GM19193 (cell line): ENCODE measurements around the gene KLHL18.

Experiments used
- POLR2A ChIP-seq: IDR thresholded peaks from 4 replicates; pipeline ENCODE4 v1.6.1; 2011; ENCODE audit not compliant: insufficient read depth, insufficient read length; ENCODE audit errors: extremely low read depth

Gene KLHL18

DNA sequence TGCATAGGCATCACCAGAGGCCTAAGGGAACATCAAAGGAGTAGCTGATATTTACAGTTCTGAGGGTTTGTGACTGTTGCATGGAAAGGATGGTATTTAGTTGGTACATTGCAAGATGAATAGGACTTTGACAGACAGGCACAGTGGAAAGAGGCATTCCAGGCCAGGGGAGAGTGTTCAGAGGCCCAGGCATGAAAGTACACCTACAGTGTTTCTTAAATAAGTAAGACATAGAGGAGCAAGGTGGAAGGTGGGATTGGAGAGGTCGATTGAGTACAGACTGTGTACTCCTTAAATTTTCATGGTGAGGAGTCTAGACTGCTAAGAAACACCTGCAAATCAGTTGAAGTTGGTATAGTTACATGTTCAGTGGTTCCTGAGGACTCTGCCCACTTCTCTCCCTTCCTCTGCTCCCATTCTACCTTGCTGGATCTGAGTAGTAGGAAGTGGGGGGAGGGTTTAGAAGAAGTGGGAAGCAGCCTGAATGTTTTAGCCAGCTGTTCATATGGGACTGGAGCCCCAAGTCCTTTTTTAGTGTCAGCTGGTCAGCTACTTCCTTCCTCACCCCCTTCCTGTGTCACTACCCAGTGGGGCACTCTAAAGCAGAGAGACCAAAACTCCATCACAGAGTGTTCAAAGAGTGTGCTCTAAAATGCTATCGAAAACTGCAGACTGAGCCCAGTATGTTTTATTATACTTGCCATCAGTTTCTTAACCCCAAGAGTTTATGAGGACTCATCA lies 14.0 kb downstream of the KLHL18 start:
- no peak for TF ChIP-seq POLR2A

DNA sequence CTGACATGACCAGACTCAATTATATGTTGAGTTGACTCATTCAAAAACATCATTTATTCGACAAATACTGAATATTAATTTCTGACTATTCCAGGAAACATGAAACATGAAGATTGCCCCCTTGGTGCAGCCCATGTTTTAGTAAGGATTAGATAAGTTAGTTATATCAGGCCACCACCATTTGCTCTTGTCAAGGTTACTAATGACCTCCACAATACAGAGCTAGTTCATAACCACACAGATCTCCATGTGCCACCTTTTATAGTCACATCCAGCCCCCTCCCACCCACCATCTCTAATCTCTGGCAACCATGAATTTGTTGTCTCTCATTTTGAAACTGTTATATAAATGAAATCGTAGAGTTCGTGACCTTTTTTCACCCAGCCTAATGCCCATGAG lies 15.7 kb downstream of the KLHL18 start:
- TF ChIP-seq POLR2A: no peak

DNA sequence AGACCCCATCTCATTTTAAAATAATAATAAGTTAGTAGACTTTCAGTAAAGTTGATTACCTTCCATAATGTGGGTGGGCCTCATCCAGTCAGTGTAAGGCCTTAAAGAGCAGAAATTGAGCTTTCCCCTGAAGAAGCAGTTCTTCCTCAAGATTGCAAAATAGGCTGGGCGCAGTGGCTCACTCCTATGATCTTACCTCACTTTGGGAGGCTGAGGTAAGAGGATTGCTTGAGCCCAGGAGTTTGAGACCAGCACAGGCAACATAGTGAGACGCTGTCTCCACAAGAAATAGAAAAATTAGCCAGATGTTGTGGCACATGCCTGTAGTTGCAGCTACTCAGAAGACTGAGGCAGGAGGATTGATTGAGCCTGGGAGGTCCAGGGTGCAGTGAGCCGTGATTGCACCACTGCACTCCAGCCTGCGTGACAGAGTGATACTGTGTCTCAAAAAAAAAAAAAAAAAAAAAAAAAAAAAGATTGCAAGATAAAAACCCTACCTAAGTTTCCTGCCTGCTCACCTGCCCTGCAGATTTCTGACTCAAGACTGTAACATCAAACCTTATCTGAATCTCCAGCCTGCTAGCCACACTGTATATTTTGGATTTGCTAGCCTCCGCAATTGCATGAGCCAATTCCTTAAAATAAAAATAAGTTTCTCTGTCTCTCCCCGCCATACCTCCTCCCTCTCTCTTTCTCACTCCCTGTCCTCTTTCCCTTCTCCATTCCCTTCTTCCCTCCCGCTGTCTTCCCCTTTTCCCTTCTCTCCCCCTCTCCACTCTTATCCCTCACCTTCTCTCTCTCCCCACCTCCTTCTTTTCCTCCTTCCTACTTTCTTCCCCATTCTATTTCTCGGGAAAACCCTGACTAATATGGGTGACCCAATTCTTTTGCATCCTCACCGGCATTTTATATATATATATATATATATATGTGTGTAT lies 16.9 kb downstream of the KLHL18 start:
- TF ChIP-seq POLR2A: no peak

DNA sequence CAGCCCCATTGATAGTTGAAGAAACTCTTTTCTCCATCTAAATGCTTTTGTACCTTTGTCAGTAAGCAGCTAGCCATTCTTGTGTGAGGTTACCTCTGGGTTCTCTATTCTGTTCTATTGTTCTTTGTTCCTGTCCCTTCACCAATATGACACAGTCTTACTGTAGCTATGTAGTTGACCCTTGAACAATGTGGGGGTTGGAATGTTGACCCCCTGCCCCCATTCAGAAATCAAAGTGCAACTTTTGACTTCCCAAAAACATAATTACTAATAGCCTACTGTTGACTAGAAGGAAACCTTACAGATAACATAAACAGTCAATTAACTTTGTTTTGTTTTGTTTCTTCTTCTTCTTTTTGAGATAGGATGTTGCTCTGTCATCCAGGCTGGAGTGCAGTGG lies 18.7 kb downstream of the KLHL18 start:
- no peak for TF ChIP-seq POLR2A

DNA sequence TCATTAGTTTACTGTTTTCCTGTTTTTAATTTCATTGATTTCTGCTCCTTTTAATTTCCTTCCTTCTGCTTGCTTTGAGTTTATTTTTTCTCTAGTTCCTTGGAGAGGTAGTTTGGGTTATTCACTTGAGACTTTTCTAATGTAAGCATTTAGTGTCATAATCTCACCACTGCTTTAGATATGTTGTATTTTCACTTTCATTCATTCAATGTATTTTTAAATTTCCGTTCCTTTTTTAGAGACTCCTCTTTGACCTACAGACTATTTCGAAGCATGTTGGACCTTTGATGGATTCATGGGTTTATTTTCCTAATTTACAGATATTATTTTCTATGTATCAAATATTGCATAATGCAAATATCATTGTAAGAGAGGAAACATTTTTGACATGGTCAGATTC lies 23.3 kb downstream of the KLHL18 start:
- TF ChIP-seq POLR2A: no peak

DNA sequence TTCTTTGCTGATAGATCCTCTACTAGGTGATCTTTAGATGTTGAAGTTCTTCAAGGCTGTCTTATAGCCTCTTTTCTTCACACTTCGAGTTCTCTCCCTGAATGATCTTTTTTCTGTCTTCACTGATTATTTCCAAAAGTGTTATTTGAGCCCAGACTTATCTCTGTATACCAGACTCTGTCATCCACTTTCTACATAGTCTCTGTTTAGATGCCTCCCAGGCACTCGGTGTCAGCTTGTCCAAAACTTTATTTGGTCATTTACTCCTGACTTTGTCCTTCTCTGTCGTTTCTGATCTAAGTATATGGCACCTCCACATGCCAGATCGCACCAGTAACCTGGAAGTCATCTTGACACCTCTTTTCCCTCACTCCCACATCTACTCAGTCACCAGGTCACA lies 27.6 kb downstream of the KLHL18 start:
- no peak for TF ChIP-seq POLR2A

DNA sequence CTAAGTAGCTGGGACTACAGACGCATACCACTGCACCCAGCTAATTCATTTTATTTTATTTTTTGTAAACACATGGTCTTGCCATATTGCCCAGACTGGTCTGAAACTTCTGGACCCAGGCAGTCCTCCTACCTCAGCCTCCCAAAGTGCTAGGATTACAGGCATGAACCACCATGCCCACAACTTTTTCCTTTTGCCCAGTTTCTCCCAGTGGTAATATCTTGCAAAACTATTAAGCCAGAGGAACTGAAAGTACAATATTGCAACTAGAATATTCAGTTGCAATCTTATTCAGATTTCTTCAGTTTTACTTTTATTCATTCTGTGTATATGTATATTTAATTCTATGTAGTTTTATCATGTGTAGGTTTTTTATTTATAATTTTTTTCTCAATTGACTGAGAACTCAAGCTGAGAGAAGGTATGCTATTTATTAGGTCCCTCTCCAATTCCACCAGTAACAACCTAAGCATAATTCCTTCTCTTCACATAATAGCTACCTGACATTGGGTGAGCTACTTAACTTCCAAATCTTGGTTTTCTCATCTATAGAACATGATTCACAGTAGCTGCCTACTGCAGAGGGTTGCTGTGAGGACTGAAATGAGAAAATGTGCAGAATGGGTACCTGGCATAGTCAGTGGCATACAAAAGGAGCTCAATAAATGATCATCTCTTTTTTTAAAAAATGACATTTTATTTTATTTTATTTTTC lies 30.8 kb downstream of the KLHL18 start:
- TF ChIP-seq POLR2A: no peak

DNA sequence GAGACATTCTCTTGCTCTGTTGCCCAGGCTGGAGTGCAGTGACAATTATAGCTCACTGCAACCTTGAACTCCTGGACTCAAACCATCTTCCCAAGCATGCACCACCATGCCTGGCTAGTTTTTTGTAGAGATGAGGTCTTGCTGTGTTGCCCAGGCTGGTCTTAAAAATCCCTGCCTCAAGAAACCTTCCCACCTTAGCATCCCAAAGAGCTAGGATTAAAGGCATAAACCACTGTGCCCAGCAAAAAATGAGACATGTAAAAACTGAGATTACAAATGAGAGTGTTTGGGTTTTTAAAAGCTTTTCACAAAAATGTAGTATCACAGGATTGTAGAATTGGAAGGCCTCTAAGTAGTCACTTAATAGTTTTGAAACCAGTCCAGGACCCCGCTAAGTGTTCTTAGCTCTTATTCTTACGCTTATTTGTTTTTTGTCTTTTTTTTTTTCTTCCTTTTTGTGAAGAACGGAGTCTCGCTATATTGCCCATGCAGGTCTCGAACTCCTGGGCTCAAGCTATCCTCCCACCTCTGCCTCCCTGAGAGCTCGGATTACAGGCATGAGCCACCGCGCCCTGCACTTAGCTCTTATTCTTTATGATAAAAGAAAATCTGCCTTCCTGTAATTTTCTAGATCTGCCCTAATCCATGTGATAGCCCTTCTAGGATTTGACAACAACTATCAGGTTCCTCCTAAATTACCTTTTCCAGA lies 31.5 kb downstream of the KLHL18 start:
- no peak for TF ChIP-seq POLR2A

DNA sequence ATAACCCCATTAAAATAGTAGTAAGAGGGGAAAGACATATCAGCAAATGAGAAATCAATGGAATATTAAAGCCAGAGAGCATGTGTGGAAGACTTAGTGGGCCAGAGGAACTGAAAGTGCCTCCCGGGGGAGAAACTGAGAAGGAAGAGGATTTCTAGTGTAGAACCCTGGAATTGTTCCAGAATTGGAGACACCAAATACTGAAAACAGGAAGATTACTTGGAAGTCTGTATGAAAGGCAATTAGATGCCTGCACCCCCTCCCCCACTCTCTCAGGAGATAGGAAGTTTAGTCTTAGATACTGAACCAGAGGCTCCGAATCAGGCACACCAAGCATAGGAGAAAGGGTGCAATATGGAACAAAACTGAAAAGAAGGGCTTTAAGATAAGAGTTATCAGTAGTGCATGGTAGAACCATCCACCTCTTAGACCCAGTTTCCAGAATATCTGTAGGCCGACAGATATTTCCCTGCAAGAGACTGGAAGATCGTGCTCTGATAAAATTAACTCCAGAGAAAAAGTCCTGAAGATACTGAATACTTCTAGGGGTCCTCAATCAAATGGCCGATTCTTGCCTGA lies 32.4 kb downstream of the KLHL18 start:
- no peak for TF ChIP-seq POLR2A

DNA sequence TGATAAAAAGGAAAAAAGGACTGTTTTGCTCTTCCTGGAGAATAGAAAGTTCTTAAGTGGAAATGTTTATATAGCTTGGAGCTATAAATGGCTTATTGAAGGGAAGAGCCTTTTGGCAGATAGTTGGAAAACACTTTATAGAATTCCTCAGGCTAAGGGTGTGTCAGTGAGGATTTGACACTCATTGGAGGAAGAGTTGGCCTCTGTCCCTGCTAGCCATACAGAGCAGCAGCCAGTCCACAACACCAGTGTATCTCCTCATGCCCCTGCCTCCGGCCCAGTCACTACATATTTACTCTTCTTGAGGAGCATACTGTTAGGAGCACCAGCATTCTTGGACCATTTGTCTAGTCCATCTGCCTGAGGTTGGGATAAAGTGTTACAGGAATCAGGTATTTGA lies 36.2 kb downstream of the KLHL18 start:
- TF ChIP-seq POLR2A: no peak

DNA sequence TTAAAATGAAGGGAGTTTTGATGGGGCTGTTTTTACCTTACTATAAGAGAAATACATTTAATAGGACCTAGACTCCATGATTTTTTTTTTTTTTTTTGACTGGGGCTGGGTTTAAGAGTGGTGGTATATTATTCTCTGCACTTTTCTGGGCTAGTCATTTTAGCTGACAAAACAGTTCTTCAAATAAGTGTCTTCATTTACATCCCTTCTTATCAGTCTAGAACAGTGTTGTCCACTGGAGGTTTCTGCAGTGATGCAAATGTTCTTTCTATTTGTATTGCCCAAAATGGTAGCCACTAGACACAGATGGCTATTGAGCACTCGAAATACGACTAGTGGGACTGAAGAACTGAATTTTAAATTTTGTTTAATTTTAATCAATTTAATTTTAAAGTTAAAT lies 37.2 kb downstream of the KLHL18 start:
- TF ChIP-seq POLR2A: no peak

DNA sequence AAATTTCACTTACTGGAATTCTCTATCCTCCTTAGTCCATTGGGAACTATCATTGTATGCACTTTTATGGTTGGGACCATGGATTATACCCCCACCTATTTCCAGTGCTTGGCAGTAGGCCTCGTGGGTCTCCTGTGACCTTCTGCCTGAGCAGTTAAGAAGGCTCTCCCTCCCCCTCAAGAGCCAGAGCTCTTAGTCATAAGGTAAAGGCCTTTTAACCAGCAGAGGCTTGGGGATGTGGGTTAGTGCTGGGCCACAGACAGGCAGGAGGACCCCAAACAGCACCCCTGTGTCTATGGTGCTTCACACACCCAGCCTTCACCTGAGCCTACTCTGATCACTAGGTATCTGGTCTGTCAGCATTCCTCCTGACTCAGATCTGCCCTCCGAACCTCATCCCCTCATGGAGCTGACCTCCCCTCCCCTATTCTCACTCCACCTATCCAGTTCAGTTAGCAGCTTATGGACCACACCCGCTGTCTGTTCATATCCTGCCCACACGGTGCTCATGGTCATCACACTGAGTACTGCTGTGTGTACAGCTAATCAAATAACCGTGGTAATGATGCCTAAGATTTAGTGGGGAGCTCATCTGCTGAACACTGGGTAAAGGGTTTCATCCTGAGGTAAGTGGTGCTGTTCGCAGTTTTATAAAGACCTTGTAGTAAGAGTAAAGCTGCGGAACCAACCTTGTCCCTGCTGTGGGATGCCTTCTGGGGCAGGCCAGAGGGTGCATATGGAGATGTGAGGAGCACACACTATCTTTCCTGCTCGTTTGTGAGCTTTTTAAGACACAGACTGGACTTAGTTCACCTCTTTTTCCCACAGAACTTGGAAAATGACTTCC lies 40.9 kb downstream of the KLHL18 start:
- no peak for TF ChIP-seq POLR2A

DNA sequence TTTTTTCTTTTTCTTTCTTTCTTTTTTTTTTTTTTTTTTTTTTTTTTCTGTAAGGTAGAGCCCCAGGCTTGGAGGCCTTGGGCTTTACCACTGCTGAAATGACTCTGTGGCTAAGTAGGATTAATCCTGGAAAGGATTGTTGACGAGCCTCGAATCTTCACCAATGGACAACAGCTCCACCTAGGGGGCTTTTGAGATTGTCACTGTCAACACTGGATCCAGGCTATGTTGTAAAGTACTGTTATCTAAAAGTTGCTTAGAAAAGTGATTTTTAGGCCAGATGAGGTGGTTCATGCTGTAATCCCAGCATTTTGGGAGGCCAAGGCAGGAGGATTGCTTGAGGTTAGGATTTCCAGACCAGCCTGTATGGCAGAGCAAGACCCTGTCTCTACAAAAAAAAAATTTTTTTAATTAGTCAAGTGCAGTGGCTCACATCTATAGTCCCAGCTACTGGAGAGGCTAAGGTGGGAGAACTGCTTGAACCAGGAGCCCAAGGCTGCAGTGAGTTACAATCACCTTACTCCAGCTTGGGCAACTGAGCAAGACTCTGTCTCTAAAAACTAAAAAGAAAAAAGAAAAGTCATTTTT lies 41.6 kb downstream of the KLHL18 start:
- no peak for TF ChIP-seq POLR2A
